Measurements from ENCODE around the gene HMCN1.
"Not testable (repeated sequence)": the region's sequence is repeated elsewhere in the genome, so short reads cannot be mapped to it uniquely, and the experiment has no call there.

The HMCN1 gene

GRCh38 chr1:185789501-185790193, 55.5 kb downstream of the HMCN1 start:
- ChIA-PET CTCF (interaction anchor here (1.0 kb wide), 1 partner anchor 24 kb away, joined by 3 read pairs; no protein-coding TSS in a partner anchor), POLR2A (ENCODE audit: low non-redundant PET) (no interaction called here)

DNA sequence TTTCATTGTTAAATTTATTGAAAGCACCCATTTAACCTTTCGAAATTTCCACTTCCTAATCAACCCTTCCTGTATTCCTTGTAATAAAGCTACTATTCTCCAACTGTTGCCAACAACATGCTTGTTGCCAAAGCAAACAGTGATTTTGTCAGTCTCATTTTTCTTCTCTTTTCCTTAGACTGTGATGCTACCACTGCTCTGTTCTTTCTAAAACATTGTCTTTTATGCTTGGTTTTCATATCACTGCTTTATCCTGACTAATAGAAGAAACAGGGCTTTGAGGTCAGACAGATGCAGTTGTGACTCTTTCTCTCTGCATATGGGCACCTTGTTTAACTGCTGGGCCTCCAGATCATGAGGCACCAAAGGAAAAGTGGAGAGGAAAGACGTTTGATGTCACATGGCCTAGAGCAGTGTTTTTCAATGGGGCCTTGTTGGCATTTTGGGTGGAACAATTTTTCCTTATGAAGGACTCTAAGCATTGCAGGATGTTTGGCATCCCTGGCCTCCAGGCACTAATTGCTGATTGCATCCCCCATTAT, 56.1 kb downstream of the HMCN1 start:
- ChIA-PET CTCF (interaction anchor here (1.0 kb wide), 1 partner anchor 23 kb away, joined by 3 read pairs; no protein-coding TSS in a partner anchor), POLR2A (ENCODE audit: low non-redundant PET) (no interaction called here)
- no peak overlapping the region for H3K27ac ChIP-seq
- TF ChIP-seq, protein P1, sequence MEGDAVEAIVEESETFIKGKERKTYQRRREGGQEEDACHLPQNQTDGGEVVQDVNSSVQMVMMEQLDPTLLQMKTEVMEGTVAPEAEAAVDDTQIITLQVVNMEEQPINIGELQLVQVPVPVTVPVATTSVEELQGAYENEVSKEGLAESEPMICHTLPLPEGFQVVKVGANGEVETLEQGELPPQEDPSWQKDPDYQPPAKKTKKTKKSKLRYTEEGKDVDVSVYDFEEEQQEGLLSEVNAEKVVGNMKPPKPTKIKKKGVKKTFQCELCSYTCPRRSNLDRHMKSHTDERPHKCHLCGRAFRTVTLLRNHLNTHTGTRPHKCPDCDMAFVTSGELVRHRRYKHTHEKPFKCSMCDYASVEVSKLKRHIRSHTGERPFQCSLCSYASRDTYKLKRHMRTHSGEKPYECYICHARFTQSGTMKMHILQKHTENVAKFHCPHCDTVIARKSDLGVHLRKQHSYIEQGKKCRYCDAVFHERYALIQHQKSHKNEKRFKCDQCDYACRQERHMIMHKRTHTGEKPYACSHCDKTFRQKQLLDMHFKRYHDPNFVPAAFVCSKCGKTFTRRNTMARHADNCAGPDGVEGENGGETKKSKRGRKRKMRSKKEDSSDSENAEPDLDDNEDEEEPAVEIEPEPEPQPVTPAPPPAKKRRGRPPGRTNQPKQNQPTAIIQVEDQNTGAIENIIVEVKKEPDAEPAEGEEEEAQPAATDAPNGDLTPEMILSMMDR (conservative IDR thresholded peaks at IDR 0.05; ENCODE audit: low read depth) = no peak
- DNase-seq (ENCODE audit: low spot score) = no peak

More at GRCh38 chr1:185789501-185790193, 55.5 kb downstream of the HMCN1 start:
- no peak for DNase-seq (ENCODE audit: low spot score)
- TF ChIP-seq, protein P1 (conservative IDR thresholded peaks at IDR 0.05; ENCODE audit: low read depth) = no peak
- no peak overlapping the region for H3K27ac ChIP-seq

DNA sequence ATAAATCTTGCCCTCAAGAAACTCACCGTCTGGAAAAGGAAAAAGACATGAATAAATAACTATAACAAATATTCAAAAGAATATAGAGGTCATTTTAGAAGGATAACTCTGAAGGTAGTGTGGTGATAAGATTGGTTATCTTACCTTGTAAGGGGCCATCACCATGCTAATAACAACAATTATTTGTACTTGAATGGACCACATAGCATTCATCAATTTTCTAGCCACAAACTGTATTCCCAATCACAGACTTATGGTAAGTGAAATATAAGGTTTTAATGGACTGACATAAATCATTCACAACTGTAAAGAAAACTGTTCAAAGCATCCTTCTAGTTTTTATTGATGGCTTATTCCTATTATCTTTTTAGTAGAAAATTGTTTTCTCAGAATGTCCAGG, 57.8 kb downstream of the HMCN1 start:
- TF ChIP-seq, protein P1 (conservative IDR thresholded peaks at IDR 0.05; ENCODE audit: low read depth) = no peak
- no peak overlapping the region for H3K27ac ChIP-seq
- no peak for DNase-seq (ENCODE audit: low spot score)
- ChIA-PET POLR2A (ENCODE audit: low non-redundant PET) (no interaction called here), CTCF (no interaction called here)

GRCh38 chr1:185794495-185794894, 60.3 kb downstream of the HMCN1 start:
- H3K27ac ChIP-seq; POLR2A ChIA-PET (ENCODE audit: low non-redundant PET); DNase-seq (ENCODE audit: low spot score); CTCF ChIA-PET: not testable (repeated sequence)

DNA sequence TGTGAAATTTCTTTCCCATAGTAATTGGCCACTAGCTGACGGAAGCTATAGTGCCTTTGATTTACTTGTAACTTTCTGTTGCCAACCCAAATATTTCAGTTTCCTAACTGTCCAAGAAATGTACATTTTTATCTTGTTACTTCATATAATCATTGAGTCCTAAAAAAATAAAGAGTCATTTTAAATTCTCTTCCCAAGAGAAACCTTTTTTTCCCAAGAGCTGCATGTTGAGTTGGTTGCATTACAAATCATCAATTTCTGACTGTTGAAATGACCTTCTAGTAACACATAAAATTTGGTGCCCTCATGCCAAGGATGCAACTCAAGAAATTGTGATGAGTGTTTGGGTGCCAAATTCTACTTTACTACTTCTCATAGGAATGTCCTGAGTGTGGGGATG, 61.0 kb downstream of the HMCN1 start:
- H3K27ac ChIP-seq = no peak overlapping the region
- TF ChIP-seq, protein P1 (conservative IDR thresholded peaks at IDR 0.05; ENCODE audit: low read depth) = no peak
- no peak for DNase-seq (ENCODE audit: low spot score)
- ChIA-PET CTCF (no interaction called here), POLR2A (ENCODE audit: low non-redundant PET) (no interaction called here)

- CTCF ChIA-PET = no interaction called here
- no peak overlapping the region for H3K27ac ChIP-seq
- TF ChIP-seq, protein P1 (conservative IDR thresholded peaks at IDR 0.05; ENCODE audit: low read depth) = no peak
- DNase-seq (ENCODE audit: low spot score) = no peak
- POLR2A ChIA-PET (ENCODE audit: low non-redundant PET) = no interaction called here
Measured at GRCh38 chr1:185798505-185798904, 64.3 kb downstream of the HMCN1 start.

DNA sequence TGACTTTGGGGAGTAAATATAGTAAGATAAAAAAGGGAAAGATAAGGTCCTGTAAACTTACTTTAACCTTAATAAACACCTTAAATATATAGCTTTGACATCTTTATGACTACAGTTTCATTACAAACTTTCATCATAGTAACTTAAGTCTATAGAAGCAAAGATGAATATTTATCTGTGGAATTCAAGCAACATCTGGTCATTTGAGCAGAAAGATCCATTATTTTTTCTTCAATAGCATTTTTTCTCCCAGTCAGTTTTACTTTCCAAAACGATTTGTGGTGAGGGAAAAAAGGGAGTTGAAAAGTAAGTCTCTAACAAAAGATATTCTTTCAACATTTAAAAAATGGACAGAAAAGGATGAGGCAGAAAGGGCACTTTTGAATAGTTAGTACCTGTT, 69.0 kb downstream of the HMCN1 start:
- TF ChIP-seq, protein P1 (conservative IDR thresholded peaks at IDR 0.05; ENCODE audit: low read depth) = no peak
- ChIA-PET POLR2A (ENCODE audit: low non-redundant PET) (no interaction called here), CTCF (no interaction called here)
- H3K27ac ChIP-seq = no peak overlapping the region
- no peak for DNase-seq (ENCODE audit: low spot score)

All from RWPE1 (cell line).